ENCODE measurements around the gene MAP3K10. TPM values are rescaled to one million over a fixed set of nuclear protein-coding genes. Genes with fewer than 3 reads are reported as not detected.

MAP3K10 gene
- total and polyA plus RNA-seq, 2 of the 13 experiments (the other 11 are each of a cell fraction or from before 2014, with no cell fraction given), result 3.4 to 5.0 TPM

GRCh38 chr19:40231544-40232424 is 40.6 kb downstream of the MAP3K10 start (continued):
- TF ChIP-seq ZFP82 (CRISPR knock-in tag; IDR thresholded peaks at IDR 0.05; ENCODE audit: borderline replicate concordance), result no peak
- no peak for TF ChIP-seq LBX2 (CRISPR knock-in tag; IDR thresholded peaks at IDR 0.05; ENCODE audit: borderline replicate concordance)
- TF ChIP-seq BHLHE40 (IDR thresholded peaks at IDR 0.05; ENCODE audit: low read length), result peak; percentile 94
- TF ChIP-seq HMGA1 (CRISPR knock-in tag; conservative IDR thresholded peaks at IDR 0.05), result no peak
- peak; percentile 66; the same call in 1 of the 2 replicates for TF ChIP-seq ZNF788 (CRISPR knock-in tag; IDR thresholded peaks at IDR 0.05; ENCODE audit: borderline replicate concordance)
- peak; percentile 54; the same call in 1 of the 2 replicates for TF ChIP-seq ISL2 (CRISPR knock-in tag; IDR thresholded peaks at IDR 0.05)
- TF ChIP-seq CHD4 (IDR thresholded peaks at IDR 0.05; ENCODE audit: borderline replicate concordance, low read length), result no peak
- no peak for TF ChIP-seq SRSF9 (IDR thresholded peaks at IDR 0.05; ENCODE audit: borderline replicate concordance, insufficient read depth, low read depth, low read length, poor library complexity, severe bottlenecking)
- TF ChIP-seq HOMEZ (CRISPR knock-in tag; IDR thresholded peaks at IDR 0.05; ENCODE audit: low read depth), result peak; percentile 67
- no peak for TF ChIP-seq ONECUT2 (CRISPR knock-in tag; IDR thresholded peaks at IDR 0.05)
- TF ChIP-seq ZFP36 (IDR thresholded peaks at IDR 0.05; ENCODE audit: borderline replicate concordance, low read depth, low read length, partially characterized antibody), result no peak
- peak; percentile 57; the same call in 1 of the 2 replicates for TF ChIP-seq CBX5 (CRISPR knock-in tag; IDR thresholded peaks at IDR 0.05; ENCODE audit: borderline replicate concordance)
- 0 out of 2 replicates have a peak, but pooled peaks have one; percentile 59 for TF ChIP-seq NCOA1 (CRISPR knock-in tag; IDR thresholded peaks at IDR 0.05)
- TF ChIP-seq JUN (CRISPR knock-in tag; IDR thresholded peaks at IDR 0.05), result no peak
- peak; percentile 33; the same call in 1 of the 2 replicates for TF ChIP-seq ZNF644 (CRISPR knock-in tag; IDR thresholded peaks at IDR 0.05; ENCODE audit: low read depth)
- peak; percentile 85 for TF ChIP-seq ZNF543 (CRISPR knock-in tag; IDR thresholded peaks at IDR 0.05)
- TF ChIP-seq ZBTB8A (CRISPR knock-in tag; IDR thresholded peaks at IDR 0.05; ENCODE audit: borderline replicate concordance, low read depth), result no peak
- TF ChIP-seq ERF (CRISPR knock-in tag; IDR thresholded peaks at IDR 0.05), result peak; percentile 91
- TF ChIP-seq KLF12 (CRISPR knock-in tag; IDR thresholded peaks at IDR 0.05; ENCODE audit: borderline replicate concordance), result no peak
- peak; percentile 87 for TF ChIP-seq ARID4A (CRISPR knock-in tag; IDR thresholded peaks at IDR 0.05; ENCODE audit: borderline replicate concordance)
- TF ChIP-seq NFATC3 (CRISPR knock-in tag; IDR thresholded peaks at IDR 0.05), result peak; percentile 66; the same call in 1 of the 2 replicates
- no peak for TF ChIP-seq HOXA7 (CRISPR knock-in tag; IDR thresholded peaks at IDR 0.05)
- TF ChIP-seq CBX1 (IDR thresholded peaks at IDR 0.05; ENCODE audit: low read depth), result peak; percentile 71

All from HepG2 (cell line).